DMS153 (cell line): Measurements from ENCODE around the gene EDN3.

Source experiments
- DNase-seq: peaks from one replicate; lab custom pipeline; 2025; lab: John Stamatoyannopoulos, UW

Gene EDN3

DNA sequence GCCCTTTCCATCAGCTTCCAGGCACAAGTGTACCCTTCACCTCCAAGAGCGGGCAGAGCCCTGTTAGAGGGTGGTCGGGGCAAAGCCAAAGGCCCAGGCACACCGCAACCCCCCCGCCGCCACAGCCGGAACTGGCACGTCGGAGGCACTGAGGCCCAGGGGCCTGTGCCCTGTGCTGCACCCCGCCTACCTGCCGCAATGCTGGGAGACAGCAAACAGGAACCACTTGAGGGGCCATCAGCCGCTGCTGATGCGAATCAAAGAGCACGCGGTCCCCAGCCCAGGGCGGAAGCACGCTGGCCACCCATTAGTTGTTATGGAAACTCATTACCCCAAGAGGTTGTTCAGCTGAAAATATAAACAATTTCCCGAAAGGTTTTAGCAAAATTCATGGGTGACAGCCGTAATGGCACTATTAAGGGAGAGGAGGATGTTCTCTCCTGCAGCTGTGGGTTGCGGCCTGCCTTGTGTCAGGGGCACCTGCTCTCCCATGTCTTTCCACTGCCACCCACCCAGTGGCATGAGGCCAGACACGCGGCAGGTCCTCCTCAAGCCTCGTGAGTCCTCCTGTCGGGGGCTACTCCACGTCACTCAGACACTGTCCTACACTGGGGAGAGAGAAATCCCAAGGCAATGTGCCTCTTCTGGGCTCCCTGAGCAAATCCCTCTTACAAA lies 65.3 kb downstream of the EDN3 start:
- DNase-seq = peak; percentile 14

DNA sequence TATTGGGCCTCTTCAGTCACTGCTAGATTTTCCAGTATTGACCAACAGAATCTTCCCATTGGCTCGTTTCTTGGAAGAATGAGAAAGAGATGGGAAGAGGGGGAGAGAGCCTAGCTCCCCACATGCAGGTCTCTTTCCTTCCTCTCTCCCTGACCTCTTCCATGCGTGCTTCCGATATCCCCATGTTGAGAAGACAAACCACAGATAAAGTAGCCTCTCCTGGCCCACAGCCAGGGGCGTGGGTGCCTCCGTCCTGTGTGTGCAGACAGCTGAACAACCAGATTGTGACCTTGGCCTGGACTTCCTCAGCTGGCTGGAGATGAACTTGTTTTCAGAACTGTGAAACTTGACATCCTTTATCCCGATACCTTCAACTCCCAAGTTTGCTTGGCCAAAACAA lies 71.0 kb downstream of the EDN3 start:
- no peak for DNase-seq

DNA sequence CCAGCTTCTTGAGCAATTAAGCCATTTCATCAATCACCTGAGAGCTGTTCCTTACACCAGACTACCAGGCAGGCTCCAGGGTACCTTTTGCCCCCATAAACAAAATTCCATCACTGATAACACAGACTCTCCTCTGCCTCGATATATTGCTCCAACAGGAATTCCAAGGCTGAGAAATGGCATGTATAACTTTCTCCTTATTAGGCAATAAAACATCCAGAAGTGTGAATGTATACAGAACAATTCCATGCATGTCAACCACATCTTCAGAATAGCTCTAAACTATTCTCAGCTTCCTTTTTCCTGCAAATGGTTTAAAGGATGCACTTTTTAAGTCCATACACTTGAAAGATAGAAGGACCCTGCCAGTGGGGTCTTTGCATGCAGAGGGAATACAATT lies 73.8 kb downstream of the EDN3 start:
- DNase-seq = no peak

DNA sequence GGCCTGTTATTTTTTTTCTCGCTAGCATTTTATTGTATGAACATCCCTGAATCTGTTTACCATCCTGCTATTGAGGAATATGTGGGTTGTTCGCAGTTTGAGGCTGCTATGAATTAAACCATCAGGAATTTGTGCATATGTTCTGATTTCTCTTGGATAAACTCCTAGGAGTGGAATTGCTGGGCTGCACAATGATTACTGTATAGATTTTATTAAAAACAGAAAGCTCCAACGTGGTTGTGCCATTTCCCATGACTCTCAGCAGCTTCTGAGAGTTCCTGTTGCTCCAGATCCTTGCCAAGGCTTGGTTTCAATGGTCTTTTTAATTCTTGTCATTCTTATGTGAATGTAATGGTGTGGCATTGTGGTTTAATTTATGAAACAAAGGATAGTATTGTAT lies 75.1 kb downstream of the EDN3 start:
- no peak for DNase-seq
